B cell (primary cell): ENCODE data around the gene IRS2. TPM values are rescaled to one million over a fixed set of nuclear protein-coding genes. Genes with fewer than 3 reads are reported as not detected.

Source experiments
- ATAC-seq: fragments of 200-7000 bp; cut with Tn5 transposase; one replicate; pipeline ENCODE4 v1.10.0; 2021; ENCODE audit warnings: low read depth, mild to moderate bottlenecking, moderate number of reproducible peaks, moderate library complexity
- CTCF ChIA-PET: fragments of 350-600 bp; sonication (Branson Sonifier 250); formaldehyde crosslinking; loops from one replicate; lab custom pipeline; 2021; ENCODE audit warnings: antibody characterized with exemption, inconsistent platforms; lab: Charles Lee
- POLR2A ChIA-PET: fragments of 350-600 bp; sonication (Branson Sonifier 250); formaldehyde crosslinking; loops from one replicate; lab custom pipeline; 2021; ENCODE audit warnings: antibody characterized with exemption; lab: Charles Lee
- DNase-seq: peaks from one replicate; pipeline ENCODE4 v3.0.0; 2013
- H2AFZ ChIP-seq: 2 replicates; pipeline ENCODE4 v1.6.1; 2012; ENCODE audit warnings: mild to moderate bottlenecking, low read depth, low read length; ENCODE audit not compliant: insufficient read depth, poor library complexity, severe bottlenecking
- H3K27ac ChIP-seq, 2 donors: 1 replicate in 1 of 2; 2 replicates in 1 of 2; pipeline ENCODE4 v1.5.1; 2012 to 2013; ENCODE audit warnings: low read length in 2 of 2, mild to moderate bottlenecking in 2 of 2, moderate library complexity in 1 of 2
- H3K27me3 ChIP-seq, 4 experiments: fragments of 200-600 bp in 1 of 4; sonication (generic) in 1 of 4; replicated peaks in 1 of 4; 1 replicate in 2 of 4; 2 replicates in 2 of 4; pipeline versions ENCODE4 v1.6.1 to v1.7.0; 2013 to 2016; ENCODE audit warnings: low read length in 3 of 4, mild to moderate bottlenecking in 2 of 4, mixed read lengths in 1 of 4, moderate library complexity in 1 of 4; ENCODE audit not compliant: insufficient read depth in 4 of 4, control insufficient read depth in 3 of 4; ENCODE audit errors: control extremely low read depth in 1 of 4
- H3K36me3 ChIP-seq, 2 experiments: replicated peaks in 1 of 2; 1 replicate in 1 of 2; 2 replicates in 1 of 2; pipeline versions ENCODE4 v1.6.1 to v1.7.1; 2013; ENCODE audit warnings: low read length in 1 of 2; ENCODE audit not compliant: insufficient read depth in 2 of 2, control insufficient read depth in 1 of 2; ENCODE audit errors: control extremely low read depth in 1 of 2, extremely low read depth in 1 of 2
- H3K4me1 ChIP-seq, 2 donors: fragments of 200-600 bp in 1 of 2; sonication (generic) in 1 of 2; 1 replicate in 1 of 2; 2 replicates in 1 of 2; pipeline versions ENCODE4 v1.5.1 to v1.6.1; 2013 to 2017; ENCODE audit warnings: low read length in 2 of 2; ENCODE audit not compliant: control insufficient read depth in 2 of 2, insufficient read depth in 2 of 2
- H3K4me2 ChIP-seq: replicated peaks from 2 replicates; pipeline ENCODE3; 2012; ENCODE audit warnings: mild to moderate bottlenecking, low read depth, low read length; ENCODE audit not compliant: poor library complexity, severe bottlenecking
- H3K4me3 ChIP-seq, 5 experiments: fragments of 200-600 bp in 1 of 5; sonication (generic) in 1 of 5; 1 replicate in 3 of 5; 2 replicates in 2 of 5; pipeline versions ENCODE4 v1.5.1 to v1.7.0; 2011 to 2016; ENCODE audit warnings: low read length in 4 of 5, mild to moderate bottlenecking in 4 of 5, low read depth in 2 of 5, control low read depth in 1 of 5, moderate library complexity in 1 of 5; ENCODE audit not compliant: insufficient read depth in 1 of 5; ENCODE audit errors: control extremely low read depth in 1 of 5, extremely low read depth in 1 of 5
- H3K79me2 ChIP-seq: fragments of 200-600 bp; sonication (generic); one replicate; pipeline ENCODE4 v1.6.0; 2016; ENCODE audit warnings: low read length; ENCODE audit not compliant: control insufficient read depth, insufficient read depth
- H3K9ac ChIP-seq: fragments of 200-600 bp; sonication (generic); 2 replicates; pipeline ENCODE4 v1.6.1; 2017; ENCODE audit warnings: mild to moderate bottlenecking, low read length, moderate library complexity
- H3K9me3 ChIP-seq, 3 donors: one replicate each; pipeline versions ENCODE4 v1.6.1 to v1.7.1; 2013; ENCODE audit warnings: low read length in 2 of 3; ENCODE audit not compliant: control insufficient read depth in 2 of 3, insufficient read depth in 1 of 3; ENCODE audit errors: control extremely low read depth in 1 of 3
- H4K20me1 ChIP-seq: 2 replicates; pipeline ENCODE4 v1.6.0; 2012; ENCODE audit warnings: mild to moderate bottlenecking, low read length; ENCODE audit not compliant: insufficient read depth, control insufficient read depth, poor library complexity, severe bottlenecking
- H3K27ac Mint-ChIP-seq: one replicate; pipeline ENCODE4 v1.8.0; 2021; ENCODE audit warnings: mixed read lengths
- H3K27me3 Mint-ChIP-seq: one replicate; pipeline ENCODE4 v1.8.0; 2021; ENCODE audit warnings: mixed read lengths
- H3K4me1 Mint-ChIP-seq: one replicate; pipeline ENCODE4 v1.8.0; 2021; ENCODE audit warnings: mixed read lengths
- H3K4me3 Mint-ChIP-seq: one replicate; pipeline ENCODE4 v1.8.0; 2021; ENCODE audit warnings: mixed read lengths
- H3K9me3 Mint-ChIP-seq: one replicate; pipeline ENCODE4 v1.8.0; 2022; ENCODE audit warnings: mixed read lengths; ENCODE audit not compliant: insufficient read depth
- CTCF ChIP-seq: fragments of 200-600 bp; IDR thresholded peaks from one replicate; pipeline ENCODE4 v1.8.0; 2022; ENCODE audit warnings: antibody characterized with exemption, mild to moderate bottlenecking
- EZH2 ChIP-seq: IDR thresholded peaks from 2 replicates; pipeline ENCODE4 v1.6.1; 2012; ENCODE audit warnings: borderline replicate concordance, low read depth, mild to moderate bottlenecking, moderate library complexity, low read length; ENCODE audit not compliant: insufficient read depth, poor library complexity, severe bottlenecking
- WGBS: methylation state at CpG from one replicate; pipeline ENCODE4 v1.1.5; 2013; ENCODE audit warnings: missing lambda C conversion rate; ENCODE audit not compliant: insufficient coverage; 5-methylcytosine and 5-hydroxymethylcytosine counted together
- intact Hi-C: fragments of 100-400 bp; cut with micrococcal nuclease; formaldehyde crosslinking; loops from one replicate; pipeline ENCODE4 v1.10.0; 2022
- polyA plus RNA-seq: library from polyadenylated mRNA; depleted of rRNA; stranded (reverse); fragments of >200 nt; gene quantifications from 2 replicates; pipeline ENCODE4 v1.2.3, GENCODE V29; 2012
- total RNA-seq, 2 donors: library from RNA; stranded (reverse); fragments of 120-200 nt in 1 of 2; gene quantifications; 1 replicate in 1 of 2; 2 replicates in 1 of 2; pipeline versions ENCODE4 v1.2.3 to v1.2.4, GENCODE V29; 2013 to 2022

IRS2 gene
- total and polyA plus RNA-seq, 2 donors (not counting 1 experiment from before 2014, with no cell fraction given) = 5.8 to 26.9 TPM

DNA sequence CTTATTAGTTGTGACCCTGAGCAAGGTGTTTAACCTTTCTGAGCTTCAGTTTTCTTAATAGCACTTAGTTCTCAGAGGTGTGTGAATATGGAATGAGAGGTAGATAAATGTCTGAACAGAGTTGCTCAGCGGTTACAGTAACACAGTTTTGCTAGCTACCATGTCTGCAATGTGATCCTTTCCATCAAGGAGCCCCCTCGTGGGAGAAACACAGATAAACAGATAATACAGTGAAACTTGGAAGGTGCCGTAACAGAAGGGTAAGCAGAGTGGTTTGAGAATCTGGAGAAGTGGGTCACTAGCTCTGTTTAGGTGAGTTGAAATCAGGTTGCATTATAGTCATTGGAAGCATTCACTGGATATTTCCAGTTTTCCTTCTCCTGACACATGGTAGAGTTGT lies 38.9 kb downstream of the IRS2 start:
- H3K27ac ChIP-seq = no peak overlapping the region
- H3K4me1 ChIP-seq = no peaks in the 10 kb centered on the region
- H3K9ac ChIP-seq = no peak overlapping the region
- Mint-ChIP-seq H3K4me3 (no peak overlapping the region), H3K27ac (no peak overlapping the region), H3K27me3 (peaks cover 7% of the 10 kb centered on the region), H3K9me3 (no peaks in the 10 kb centered on the region), H3K4me1 (no peaks in the 10 kb centered on the region)
- WGBS = 67% methylated on average over 2 of the region's 3 CpGs
- intact Hi-C loops = no loop called here
- no peak overlapping the region for H2AFZ ChIP-seq
- H3K27me3 ChIP-seq = peaks cover 0 to 2% (median 0%) of the 10 kb centered on the region in 4 experiments
- H3K79me2 ChIP-seq = no peaks in the 10 kb centered on the region
- H3K9me3 ChIP-seq = peaks cover 0 to 15% (median 0%) of the 10 kb centered on the region in 3 donors
- CTCF ChIA-PET = no interaction called here
- ATAC-seq (no peak), DNase-seq (no peak)
- H3K4me3 ChIP-seq = no peak overlapping the region
- no peaks in the 10 kb centered on the region for H3K36me3 ChIP-seq
- TF ChIP-seq CTCF (no peak), EZH2 (no peak)
- H4K20me1 ChIP-seq = no peaks in the 10 kb centered on the region
- H3K4me2 ChIP-seq = no peak overlapping the region
- POLR2A ChIA-PET = no interaction called here

- Mint-ChIP-seq H3K9me3 (no peaks in the 10 kb centered on the region), H3K4me1 (no peaks in the 10 kb centered on the region), H3K27me3 (peaks cover 8% of the 10 kb centered on the region), H3K4me3 (no peak overlapping the region), H3K27ac (no peak overlapping the region)
- intact Hi-C loops = no loop called here
- Histone ChIP-seq H3K4me2 (no peak overlapping the region), H3K79me2 (no peaks in the 10 kb centered on the region), H3K9me3 (peaks cover 0 to 15% (median 0%) of the 10 kb centered on the region in 3 donors), H3K36me3 (no peaks in the 10 kb centered on the region), H2AFZ (no peak overlapping the region), H3K4me3 (no peak overlapping the region), H3K27ac (no peak overlapping the region), H3K9ac (no peak overlapping the region), H3K27me3 (peaks cover 0 to 2% (median 0%) of the 10 kb centered on the region in 4 experiments), H4K20me1 (no peaks in the 10 kb centered on the region), H3K4me1 (no peaks in the 10 kb centered on the region)
- ATAC-seq = no peak
- DNase-seq = no peak
- ChIA-PET POLR2A (no interaction called here), CTCF (no interaction called here)
- TF ChIP-seq CTCF = no peak
- TF ChIP-seq EZH2 = no peak
- 93% methylated on average over 3 of the region's 10 CpGs for WGBS
These were observed 40.0 kb downstream of the IRS2 start for GRCh38 chr13:109746364-109746763.
